ENCODE data around the gene CACNA2D3. TPM values are rescaled to one million over a fixed set of nuclear protein-coding genes. Genes with fewer than 3 reads are reported as not detected.

Gene CACNA2D3
- total RNA-seq, 4 donors from 2014 or later = 0.27 to 1.5 (median 0.79) TPM

- TF ChIP-seq CTCF (IDR thresholded peaks at IDR 0.05) (no peak), POLR2A (IDR thresholded peaks at IDR 0.05) (no peak)
- intact Hi-C loops (cut with DNase I; ENCODE audit: low total_unique reads) = no loop called here
- H3K4me3 ChIP-seq (ENCODE audit: low read depth, poor library complexity, severe bottlenecking) = no peak overlapping the region
- DNase-seq (ENCODE audit: low spot score in 2 of 2) = no peak
- WGBS, 2 donors = 87 to 89% methylated on average over 5 of the region's 5 CpGs
These were observed 871.8 kb downstream of the CACNA2D3 start for GRCh38 chr3:54994111-54994513.

- WGBS, 2 donors = 41 to 54% methylated on average over 5 of the region's 5 CpGs
- intact Hi-C loops (cut with DNase I; ENCODE audit: low total_unique reads) = no loop called here
- no peak for DNase-seq (ENCODE audit: low spot score in 2 of 2)
- H3K4me3 ChIP-seq (ENCODE audit: low read depth, poor library complexity, severe bottlenecking) = no peak overlapping the region
- TF ChIP-seq CTCF (IDR thresholded peaks at IDR 0.05) (no peak), POLR2A (IDR thresholded peaks at IDR 0.05) (no peak)
These were observed 876.8 kb downstream of the CACNA2D3 start for GRCh38 chr3:54999159-54999558.

DNA sequence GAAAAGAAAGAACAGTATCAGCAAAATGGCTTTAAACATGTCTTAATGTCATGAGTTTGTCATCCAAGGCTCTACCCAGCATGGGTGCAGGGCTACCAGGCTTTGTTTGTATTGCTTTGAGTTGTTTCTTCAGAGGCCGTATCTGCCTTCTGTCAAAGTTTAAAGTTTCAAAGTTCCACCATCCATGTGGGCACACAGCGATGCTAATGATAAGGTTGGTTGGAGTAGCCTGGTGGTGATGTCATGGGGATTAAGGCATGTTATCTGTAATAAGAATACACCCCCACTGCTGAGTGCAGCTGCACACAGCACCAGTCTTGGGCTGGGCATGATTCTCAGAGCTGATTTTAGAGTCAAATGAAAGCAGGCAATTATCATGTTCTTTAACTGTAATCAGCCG, 877.5 kb downstream of the CACNA2D3 start:
- no peak overlapping the region for H3K4me3 ChIP-seq (ENCODE audit: low read depth, poor library complexity, severe bottlenecking)
- TF ChIP-seq CTCF (IDR thresholded peaks at IDR 0.05) = no peak
- no peak for TF ChIP-seq POLR2A (IDR thresholded peaks at IDR 0.05)
- no peak for DNase-seq (ENCODE audit: low spot score in 2 of 2)
- intact Hi-C loops (cut with DNase I; ENCODE audit: low total_unique reads) = no loop called here
- 75 to 79% methylated on average over 3 of the region's 3 CpGs for WGBS, 2 donors

GRCh38 chr3:55000546-55000945, 878.2 kb downstream of the CACNA2D3 start:
- no peak overlapping the region for H3K4me3 ChIP-seq (ENCODE audit: low read depth, poor library complexity, severe bottlenecking)
- intact Hi-C loops (cut with DNase I; ENCODE audit: low total_unique reads) = no loop called here
- no peak for TF ChIP-seq POLR2A (IDR thresholded peaks at IDR 0.05)
- TF ChIP-seq CTCF (IDR thresholded peaks at IDR 0.05) = no peak
- no peak for DNase-seq (ENCODE audit: low spot score in 2 of 2)

GRCh38 chr3:55000953-55001352, 878.6 kb downstream of the CACNA2D3 start:
- no peak overlapping the region for H3K4me3 ChIP-seq (ENCODE audit: low read depth, poor library complexity, severe bottlenecking)
- WGBS, 2 donors = 87 to 94% methylated on average over 4 of the region's 4 CpGs
- DNase-seq (ENCODE audit: low spot score in 2 of 2) = no peak
- TF ChIP-seq POLR2A (IDR thresholded peaks at IDR 0.05) (no peak), CTCF (IDR thresholded peaks at IDR 0.05) (no peak)
- intact Hi-C loops (cut with DNase I; ENCODE audit: low total_unique reads) = no loop called here

- intact Hi-C loops (cut with DNase I; ENCODE audit: low total_unique reads) = no loop called here
- no peak for DNase-seq (ENCODE audit: low spot score in 2 of 2)
- TF ChIP-seq CTCF (IDR thresholded peaks at IDR 0.05) (no peak), POLR2A (IDR thresholded peaks at IDR 0.05) (no peak)
- 87 to 88% methylated on average over 9 of the region's 9 CpGs for WGBS, 2 donors
- H3K4me3 ChIP-seq (ENCODE audit: low read depth, poor library complexity, severe bottlenecking) = no peak overlapping the region
These were observed 880.1 kb downstream of the CACNA2D3 start for GRCh38 chr3:55002416-55002930.

Data from lower leg skin (tissue), 4 donors.